HepG2 (cell line): Measurements from ENCODE around the gene GNA12. TPM values are rescaled to one million over a fixed set of nuclear protein-coding genes. Genes with fewer than 3 reads are reported as not detected.

Experiments used
- CEBPG ChIP-seq: IDR thresholded peaks from 2 replicates; pipeline ENCODE4 v1.6.1; 2016
- FLYWCH1 ChIP-seq: sonication (generic); formaldehyde crosslinking; IDR thresholded peaks from 2 replicates; pipeline ENCODE4 v1.8.1; 2023; ENCODE audit warnings: mild to moderate bottlenecking, missing genetic modification reagents
- HNF4A ChIP-seq: sonication (generic); formaldehyde crosslinking; IDR thresholded peaks from 2 replicates; pipeline ENCODE4 v1.4.0; 2020; ENCODE audit warnings: missing genetic modification reagents
- KDM1A ChIP-seq: IDR thresholded peaks from 2 replicates; pipeline ENCODE4 v1.6.1; 2016; ENCODE audit warnings: missing compliant biosample characterization
- KLF16 ChIP-seq, 2 experiments: sonication (generic) in 1 of 2; formaldehyde crosslinking in 1 of 2; IDR thresholded peaks; 2 replicates each; pipeline versions ENCODE4 v1.6.1 to v1.8.0; 2016 to 2023; ENCODE audit warnings: missing genetic modification reagents in 2 of 2, missing compliant biosample characterization in 1 of 2
- PAXIP1 ChIP-seq: sonication (generic); formaldehyde crosslinking; conservative IDR thresholded peaks from 2 replicates; pipeline ENCODE4 v1.4.0; 2020; ENCODE audit warnings: mild to moderate bottlenecking, missing genetic modification reagents, moderate library complexity
- REST ChIP-seq, 2 experiments: IDR thresholded peaks; 2 replicates each; pipeline ENCODE4 v1.6.1; 2011 to 2012; ENCODE audit warnings: low read length in 2 of 2, borderline replicate concordance in 1 of 2, low read depth in 1 of 2, mild to moderate bottlenecking in 1 of 2, moderate library complexity in 1 of 2
- U2AF2 ChIP-seq: fragments of 200-400 bp; formaldehyde crosslinking; IDR thresholded peaks from 2 replicates; pipeline ENCODE4 v1.6.1; 2017; ENCODE audit warnings: low read depth, mild to moderate bottlenecking, low read length
- ZBTB40 ChIP-seq, 2 experiments: fragments of 450-650 bp in 1 of 2; sonication (generic) in 1 of 2; formaldehyde crosslinking in 1 of 2; IDR thresholded peaks; 2 replicates each; pipeline versions ENCODE4 v1.6.1 to v1.8.0; 2016 to 2022; ENCODE audit warnings: antibody characterized with exemption in 1 of 2, mild to moderate bottlenecking in 1 of 2, missing genetic modification reagents in 1 of 2
- ZNF256 ChIP-seq: sonication (generic); formaldehyde crosslinking; conservative IDR thresholded peaks from 2 replicates; pipeline ENCODE4 v1.4.0; 2020; ENCODE audit warnings: missing genetic modification reagents
- ZNF317 ChIP-seq: sonication (generic); formaldehyde crosslinking; IDR thresholded peaks from 2 replicates; pipeline ENCODE4 v1.5.0; 2020; ENCODE audit warnings: mild to moderate bottlenecking, missing genetic modification reagents
- polyA plus RNA-seq, 8 experiments: library from polyadenylated mRNA; depleted of rRNA in 3 of 8; stranded (reverse) in 7 of 8; unstranded in 1 of 8; fragments of >200 nt; fragmentation: Illumina TruSeq in 4 of 8; extraction: Trizol in 4 of 8; gene quantifications; 2 replicates each; pipeline versions ENCODE4 v1.2.1 to v1.2.3, GENCODE V29; 2011 to 2016; ENCODE audit warnings: low read depth in 4 of 8, missing spikeins in 1 of 8, mixed read lengths in 1 of 8; ENCODE audit not compliant: insufficient read depth in 1 of 8
- total RNA-seq, 5 experiments: library from RNA; depleted of rRNA; stranded (reverse); fragments of >200 nt; fragmentation: Illumina TruSeq; extraction: Trizol; gene quantifications; 2 replicates each; pipeline ENCODE4 v1.2.3, GENCODE V29; 2016; ENCODE audit warnings: low read depth in 1 of 5

The GNA12 gene
- total and polyA plus RNA-seq, 2 of the 13 experiments (the other 11 are each of a cell fraction or from before 2014, with no cell fraction given): 16.2 to 50.9 TPM

- TF ChIP-seq REST (IDR thresholded peaks at IDR 0.05; ENCODE audit: borderline replicate concordance in 1 of 2, low read depth in 1 of 2, low read length in 2 of 2): peak in 1 of 2 experiments; percentile 18; a peak in 1 of 4 replicates
- peak; percentile 71 for TF ChIP-seq CEBPG (CRISPR knock-in tag)
- peak; percentile 24; the same call in 1 of the 2 replicates for TF ChIP-seq ZBTB40 (IDR thresholded peaks at IDR 0.05)
- TF ChIP-seq ZBTB40 (CRISPR knock-in tag; IDR thresholded peaks at IDR 0.05): peak; percentile 65
- TF ChIP-seq FLYWCH1 (CRISPR knock-in tag): no peak; the same call in 1 of the 2 replicates
- TF ChIP-seq KLF16 (CRISPR knock-in tag; IDR thresholded peaks at IDR 0.05): no peak
- peak; percentile 52; the same call in 1 of the 2 replicates for TF ChIP-seq ZNF317 (CRISPR knock-in tag)
- no peak for TF ChIP-seq HNF4A (CRISPR knock-in tag)
- TF ChIP-seq PAXIP1 (CRISPR knock-in tag): peak; percentile 70
- no peak for TF ChIP-seq ZNF256 (CRISPR knock-in tag)
- TF ChIP-seq KDM1A (CRISPR knock-in tag): 0 out of 2 replicates have a peak, but pooled peaks have one; percentile 12
- TF ChIP-seq U2AF2: no peak
Measured at GRCh38 chr7:2863461-2864066, 19.5 kb upstream of the GNA12 start (continued).
